Endothelial cell (in vitro differentiated cells): ENCODE measurements around the gene ZNF256. TPM values are rescaled to one million over a fixed set of nuclear protein-coding genes. Genes with fewer than 3 reads are reported as not detected.

Source experiments
- DNase-seq: peaks from one replicate; pipeline ENCODE4 v3.0.0; 2021; ENCODE audit warnings: low spot score
- H3K27ac Mint-ChIP-seq: one replicate; pipeline ENCODE4 v1.8.0; 2021; ENCODE audit warnings: mixed read lengths, inconsistent platforms; ENCODE audit not compliant: unreplicated experiment
- H3K27me3 Mint-ChIP-seq: one replicate; pipeline ENCODE4 v1.8.0; 2021; ENCODE audit warnings: mild to moderate bottlenecking, moderate library complexity, mixed read lengths, inconsistent platforms; ENCODE audit not compliant: unreplicated experiment
- H3K36me3 Mint-ChIP-seq: one replicate; pipeline ENCODE4 v1.8.0; 2021; ENCODE audit warnings: mild to moderate bottlenecking, low read depth, mixed read lengths, inconsistent platforms; ENCODE audit not compliant: unreplicated experiment
- H3K4me1 Mint-ChIP-seq: one replicate; pipeline ENCODE4 v1.8.0; 2021; ENCODE audit warnings: mild to moderate bottlenecking, mixed read lengths, inconsistent platforms; ENCODE audit not compliant: unreplicated experiment
- H3K4me3 Mint-ChIP-seq: one replicate; pipeline ENCODE4 v1.8.0; 2021; ENCODE audit warnings: mild to moderate bottlenecking, mixed read lengths, inconsistent platforms; ENCODE audit not compliant: unreplicated experiment
- H3K9me3 Mint-ChIP-seq: one replicate; pipeline ENCODE4 v1.8.0; 2021; ENCODE audit warnings: mixed read lengths, inconsistent platforms; ENCODE audit not compliant: unreplicated experiment
- total RNA-seq: library from RNA; stranded (reverse); fragmentation: NEBNext Ultra II Directional; extraction: Animal tissue kit (Norgen Biotek cat#: 25700); gene quantifications from one replicate; pipeline ENCODE4 v1.2.1, GENCODE V29; 2021; ENCODE audit not compliant: unreplicated experiment
- TF ChIP-seq, protein P1 (sequence below): fragments of 200-600 bp; sonication (generic); IDR thresholded peaks from one replicate; pipeline ENCODE4 v1.5.0; 2021; ENCODE audit warnings: antibody characterized with exemption; ENCODE audit not compliant: unreplicated experiment

Gene ZNF256
- total RNA-seq, 1 donor from 2014 or later, result 10.4 TPM

DNA sequence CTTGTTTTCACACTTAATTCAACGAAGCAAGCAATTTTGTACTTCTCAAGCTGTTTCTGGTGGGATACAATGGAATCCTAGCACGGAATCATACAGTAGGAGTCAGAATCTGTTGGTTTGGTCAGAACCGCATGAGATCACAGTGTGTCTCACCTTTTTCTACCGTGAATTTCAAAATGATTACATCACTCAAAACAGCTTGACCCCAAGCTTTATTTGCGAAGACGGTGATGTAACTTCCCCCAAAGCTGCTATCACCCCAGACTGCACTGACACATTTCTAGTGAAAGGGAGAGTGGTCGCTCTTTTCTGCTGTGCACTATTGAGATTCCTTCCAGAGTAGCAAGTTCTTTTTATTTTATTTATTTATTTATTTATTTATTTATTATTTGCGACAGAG lies 17.3 kb upstream of the ZNF256 start:
- no peak overlapping the region for H3K4me3 Mint-ChIP-seq
- no peaks in the 10 kb centered on the region for H3K27me3 Mint-ChIP-seq
- H3K36me3 Mint-ChIP-seq, result peaks cover 33% of the 10 kb centered on the region
- H3K27ac Mint-ChIP-seq, result no peak overlapping the region
- no peak for DNase-seq
- peaks cover 43% of the 10 kb centered on the region for H3K9me3 Mint-ChIP-seq
- H3K4me1 Mint-ChIP-seq, result no peaks in the 10 kb centered on the region
- TF ChIP-seq, protein P1, sequence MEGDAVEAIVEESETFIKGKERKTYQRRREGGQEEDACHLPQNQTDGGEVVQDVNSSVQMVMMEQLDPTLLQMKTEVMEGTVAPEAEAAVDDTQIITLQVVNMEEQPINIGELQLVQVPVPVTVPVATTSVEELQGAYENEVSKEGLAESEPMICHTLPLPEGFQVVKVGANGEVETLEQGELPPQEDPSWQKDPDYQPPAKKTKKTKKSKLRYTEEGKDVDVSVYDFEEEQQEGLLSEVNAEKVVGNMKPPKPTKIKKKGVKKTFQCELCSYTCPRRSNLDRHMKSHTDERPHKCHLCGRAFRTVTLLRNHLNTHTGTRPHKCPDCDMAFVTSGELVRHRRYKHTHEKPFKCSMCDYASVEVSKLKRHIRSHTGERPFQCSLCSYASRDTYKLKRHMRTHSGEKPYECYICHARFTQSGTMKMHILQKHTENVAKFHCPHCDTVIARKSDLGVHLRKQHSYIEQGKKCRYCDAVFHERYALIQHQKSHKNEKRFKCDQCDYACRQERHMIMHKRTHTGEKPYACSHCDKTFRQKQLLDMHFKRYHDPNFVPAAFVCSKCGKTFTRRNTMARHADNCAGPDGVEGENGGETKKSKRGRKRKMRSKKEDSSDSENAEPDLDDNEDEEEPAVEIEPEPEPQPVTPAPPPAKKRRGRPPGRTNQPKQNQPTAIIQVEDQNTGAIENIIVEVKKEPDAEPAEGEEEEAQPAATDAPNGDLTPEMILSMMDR, result no peak

DNA sequence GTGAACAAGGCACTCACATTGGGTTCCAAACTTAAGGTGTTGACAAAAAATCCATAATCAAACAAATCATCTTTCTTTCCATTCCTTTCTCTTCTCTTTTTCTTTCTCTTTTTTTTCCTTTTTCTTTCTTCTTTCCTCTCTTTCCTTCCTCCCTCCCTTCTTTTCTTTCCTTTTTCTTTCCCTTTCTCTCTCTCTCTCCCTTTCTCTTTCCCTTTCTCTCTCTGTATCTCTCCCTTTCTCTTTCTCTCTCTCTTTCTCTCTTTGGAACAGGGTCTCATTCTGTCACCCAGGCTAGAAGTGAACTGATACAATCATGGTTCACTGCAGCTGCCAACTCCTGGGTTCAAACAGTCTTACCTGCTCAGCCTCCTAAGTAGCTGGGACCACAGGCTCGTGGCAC lies 14.3 kb upstream of the ZNF256 start:
- DNase-seq, result no peak
- Mint-ChIP-seq H3K27ac (no peak overlapping the region), H3K4me3 (no peak overlapping the region), H3K4me1 (no peaks in the 10 kb centered on the region), H3K36me3 (peaks cover 27% of the 10 kb centered on the region), H3K27me3 (peaks cover 2% of the 10 kb centered on the region), H3K9me3 (peaks cover 46% of the 10 kb centered on the region)
- TF ChIP-seq, protein P1, result no peak

GRCh38 chr19:57954996-57955395 lies 7.5 kb upstream of the ZNF256 start:
- Mint-ChIP-seq H3K9me3 (peaks cover 44% of the 10 kb centered on the region), H3K36me3 (peaks cover 14% of the 10 kb centered on the region)
- TF ChIP-seq, protein P1, result no peak

DNA sequence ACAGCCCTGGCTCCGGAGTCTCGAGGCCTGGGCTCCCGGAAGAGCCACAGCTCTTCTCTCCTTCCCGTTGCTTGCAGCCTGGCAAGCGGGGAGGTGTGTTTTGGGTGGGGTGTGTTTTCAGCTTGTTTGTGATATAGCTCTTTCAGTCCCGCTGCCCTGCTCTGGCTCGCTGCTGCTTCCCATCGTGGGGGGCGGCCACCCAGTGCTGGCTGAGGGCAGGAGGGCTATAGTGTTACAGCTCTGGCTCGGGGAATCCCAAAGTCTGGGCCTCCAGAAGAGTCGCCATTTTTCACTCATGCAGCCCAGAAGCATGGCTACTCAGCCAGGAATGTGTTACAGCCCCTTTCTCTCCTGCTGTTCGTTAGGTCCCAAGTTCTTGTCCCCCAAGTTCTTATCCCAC lies 2.2 kb upstream of the ZNF256 start:
- H3K4me3 Mint-ChIP-seq, result no peak overlapping the region
- peaks cover 11% of the 10 kb centered on the region for H3K27me3 Mint-ChIP-seq
- DNase-seq, result no peak
- peaks cover 10% of the 10 kb centered on the region for H3K4me1 Mint-ChIP-seq
- H3K27ac Mint-ChIP-seq, result no peak overlapping the region
- TF ChIP-seq, protein P1, result no peak
- peaks cover 39% of the 10 kb centered on the region for H3K9me3 Mint-ChIP-seq
- peaks cover 25% of the 10 kb centered on the region for H3K36me3 Mint-ChIP-seq

More at GRCh38 chr19:57954996-57955395, 7.5 kb upstream of the ZNF256 start:
- DNase-seq, result no peak
- H3K4me1 Mint-ChIP-seq, result no peaks in the 10 kb centered on the region
- no peak overlapping the region for H3K27ac Mint-ChIP-seq
- H3K4me3 Mint-ChIP-seq, result no peak overlapping the region
- peaks cover 6% of the 10 kb centered on the region for H3K27me3 Mint-ChIP-seq

DNA sequence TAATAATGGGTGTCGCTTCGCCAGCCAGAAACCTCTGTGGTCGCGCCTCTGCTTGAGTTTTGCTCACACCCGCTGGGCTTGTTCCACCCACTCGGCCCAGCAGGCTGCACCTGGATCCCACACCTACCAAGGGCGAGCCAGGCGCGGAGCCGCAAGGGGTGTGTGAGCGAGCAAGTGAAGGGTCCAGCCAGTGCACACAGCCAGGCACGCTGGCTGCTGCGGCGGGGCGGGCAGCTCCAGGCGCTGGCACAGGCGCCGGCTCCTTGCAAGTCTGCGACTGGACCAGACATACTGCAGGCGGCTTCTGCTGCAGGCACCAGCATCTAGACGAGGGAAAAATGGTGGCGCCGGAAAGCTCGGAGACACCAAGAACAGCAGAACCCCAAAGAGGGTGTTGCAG lies 1.8 kb upstream of the ZNF256 start:
- H3K27me3 Mint-ChIP-seq, result peaks cover 11% of the 10 kb centered on the region
- peaks cover 10% of the 10 kb centered on the region for H3K4me1 Mint-ChIP-seq
- H3K36me3 Mint-ChIP-seq, result peaks cover 22% of the 10 kb centered on the region
- H3K9me3 Mint-ChIP-seq, result peaks cover 36% of the 10 kb centered on the region
- H3K4me3 Mint-ChIP-seq, result no peak overlapping the region
- TF ChIP-seq, protein P1, result no peak
- DNase-seq, result no peak
- H3K27ac Mint-ChIP-seq, result no peak overlapping the region
